Fibroblast of peridontal ligament (primary cell): ENCODE measurements around the gene SLC25A51.

Experiments used
- DNase-seq: peaks from one replicate; pipeline ENCODE4 v3.0.0-alpha.2; 2010; ENCODE audit errors: extremely low read depth

Gene SLC25A51, protein sequence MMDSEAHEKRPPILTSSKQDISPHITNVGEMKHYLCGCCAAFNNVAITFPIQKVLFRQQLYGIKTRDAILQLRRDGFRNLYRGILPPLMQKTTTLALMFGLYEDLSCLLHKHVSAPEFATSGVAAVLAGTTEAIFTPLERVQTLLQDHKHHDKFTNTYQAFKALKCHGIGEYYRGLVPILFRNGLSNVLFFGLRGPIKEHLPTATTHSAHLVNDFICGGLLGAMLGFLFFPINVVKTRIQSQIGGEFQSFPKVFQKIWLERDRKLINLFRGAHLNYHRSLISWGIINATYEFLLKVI

GRCh38 chr9:37903647-37904444, at the start of gene SLC25A51:
Gene SLC25A51 (minus strand): TSS chr9:37904127. CDS start chr9:37888550, 15,577 bp downstream.
- peak; percentile 92 for DNase-seq

DNA sequence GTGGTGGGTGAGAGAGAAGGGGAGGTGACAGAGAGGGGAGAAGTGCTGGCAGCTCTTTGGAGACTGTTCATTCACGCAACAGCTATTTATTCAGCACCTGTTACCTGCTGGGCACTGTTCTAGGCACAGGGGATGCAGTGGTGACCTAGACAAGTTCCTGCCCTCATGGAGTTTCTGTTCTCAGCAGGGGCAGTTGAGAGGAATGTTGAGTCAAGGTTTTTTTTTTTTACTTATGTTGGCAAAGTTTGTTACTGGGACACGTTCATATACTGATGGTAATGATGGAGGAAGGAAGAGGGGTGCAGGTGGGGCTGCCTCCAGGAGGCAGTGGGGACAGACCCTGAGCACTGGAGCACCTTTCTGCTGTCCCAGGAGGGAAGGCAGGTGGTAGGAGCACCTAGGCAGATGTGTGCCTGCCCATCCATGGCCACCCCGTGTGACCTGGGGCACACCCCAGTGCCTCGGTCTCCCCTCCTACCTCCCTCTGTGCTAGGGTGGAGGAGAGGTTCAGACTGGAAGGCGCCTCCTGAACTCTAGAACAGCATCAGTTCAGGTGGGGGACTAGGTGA, 49.4 kb upstream of the SLC25A51 start:
- no peak for DNase-seq

DNA sequence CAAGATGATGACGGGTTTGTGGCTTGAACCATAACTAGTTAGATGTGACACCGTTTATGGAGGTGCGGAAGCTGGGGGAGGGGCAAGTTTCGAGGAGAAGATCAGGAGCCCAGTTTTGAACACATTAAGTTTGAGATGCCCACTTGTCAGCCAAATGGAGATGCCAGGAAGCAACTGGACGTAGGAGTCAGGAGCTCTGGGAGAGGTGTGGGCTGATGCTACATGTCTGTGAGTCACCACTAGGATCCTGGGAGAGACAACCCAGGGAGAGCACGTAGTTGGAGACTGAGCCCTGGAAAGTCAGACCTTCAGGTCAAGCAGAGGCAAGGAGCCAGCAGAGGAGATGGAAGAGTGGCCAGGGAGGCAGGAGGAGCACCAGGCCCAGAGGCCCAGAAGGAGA, 48.8 kb upstream of the SLC25A51 start:
- DNase-seq = peak; percentile 29

DNA sequence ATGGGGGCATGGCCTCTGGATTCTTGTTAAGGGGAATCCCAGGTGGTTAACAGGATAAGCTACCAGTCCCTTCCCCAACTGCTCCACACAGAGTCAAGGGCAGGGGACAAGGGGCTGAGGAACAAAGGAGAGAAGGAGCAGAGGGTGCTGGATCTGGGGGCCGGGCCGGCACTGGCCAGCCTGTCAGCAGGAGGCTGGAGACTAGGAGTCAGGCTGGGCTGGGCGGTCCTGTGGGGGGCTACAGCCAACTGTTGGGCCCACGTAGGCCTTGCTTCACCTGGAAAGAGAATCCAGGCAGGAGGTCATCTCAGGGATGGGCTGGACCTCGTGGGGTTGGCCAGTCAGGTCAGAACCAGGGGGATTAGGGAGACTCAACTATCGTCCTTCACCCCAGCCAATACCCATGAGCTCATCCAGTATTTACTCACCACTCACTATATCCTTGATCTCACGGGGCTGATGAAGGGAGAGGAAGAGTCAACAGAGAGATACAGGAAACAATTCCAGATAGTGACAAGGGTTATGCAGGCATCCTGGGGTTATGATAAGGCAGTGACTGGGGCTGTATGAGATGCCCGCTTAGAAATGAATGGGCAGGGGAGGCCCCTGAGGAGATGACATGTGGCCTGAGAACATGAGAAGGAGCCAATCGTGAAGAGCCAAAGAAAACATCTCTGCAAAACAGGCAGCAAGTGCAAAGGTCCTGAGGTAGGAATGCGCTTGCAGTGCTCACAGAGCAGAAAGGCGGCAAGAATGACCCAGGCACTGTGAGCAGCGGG, 47.9 kb upstream of the SLC25A51 start:
- DNase-seq = no peak

- no peak for DNase-seq
Measured at GRCh38 chr9:37950561-37950960, 46.6 kb upstream of the SLC25A51 start.

DNA sequence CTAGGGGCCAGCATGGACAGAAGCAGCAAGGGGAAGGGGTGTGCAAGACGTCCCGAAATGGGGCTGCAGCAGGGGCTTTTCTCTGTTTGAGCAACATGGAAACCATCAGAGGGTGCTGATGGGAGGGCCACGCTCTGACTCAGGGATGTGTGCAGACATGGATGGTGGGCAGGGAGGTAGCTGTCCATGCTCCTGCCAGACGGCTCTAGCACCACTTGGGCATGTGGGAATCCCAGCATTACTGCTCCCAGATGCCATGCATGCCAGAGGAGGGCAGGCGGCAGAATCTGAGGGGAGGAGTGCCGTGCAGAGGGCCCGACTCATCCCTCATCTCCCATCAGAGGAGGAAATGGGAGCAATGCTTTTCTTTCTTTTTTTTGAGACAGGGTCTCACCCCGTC, 45.6 kb upstream of the SLC25A51 start:
- no peak for DNase-seq

DNA sequence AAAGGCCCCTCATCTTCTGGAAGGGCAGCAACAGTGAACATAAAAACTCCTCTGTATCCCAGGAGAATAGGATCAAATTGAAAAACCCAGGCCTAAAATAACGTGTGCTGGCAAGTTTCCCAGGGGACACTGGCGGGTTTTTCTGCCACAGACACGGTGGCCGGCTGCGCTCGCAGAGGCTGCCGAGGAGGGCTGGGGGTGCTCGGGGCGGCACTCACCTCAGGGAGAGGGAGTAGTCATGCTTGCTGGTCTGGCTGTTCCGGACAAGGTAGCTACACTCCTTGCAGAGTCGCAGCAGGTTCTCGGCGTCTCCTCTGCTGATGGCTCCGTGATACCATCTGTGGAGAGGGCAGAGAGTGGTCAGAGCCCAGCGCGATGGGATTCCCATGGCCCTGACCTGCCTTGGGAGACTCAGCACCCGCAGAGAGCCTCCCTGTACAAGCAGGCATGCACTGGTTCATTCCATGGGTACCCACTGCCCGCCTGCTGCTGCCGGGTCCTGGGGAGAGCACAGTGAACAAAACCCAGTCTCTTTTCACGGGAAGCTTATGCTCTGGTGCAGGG, 44.6 kb upstream of the SLC25A51 start:
- no peak for DNase-seq

DNA sequence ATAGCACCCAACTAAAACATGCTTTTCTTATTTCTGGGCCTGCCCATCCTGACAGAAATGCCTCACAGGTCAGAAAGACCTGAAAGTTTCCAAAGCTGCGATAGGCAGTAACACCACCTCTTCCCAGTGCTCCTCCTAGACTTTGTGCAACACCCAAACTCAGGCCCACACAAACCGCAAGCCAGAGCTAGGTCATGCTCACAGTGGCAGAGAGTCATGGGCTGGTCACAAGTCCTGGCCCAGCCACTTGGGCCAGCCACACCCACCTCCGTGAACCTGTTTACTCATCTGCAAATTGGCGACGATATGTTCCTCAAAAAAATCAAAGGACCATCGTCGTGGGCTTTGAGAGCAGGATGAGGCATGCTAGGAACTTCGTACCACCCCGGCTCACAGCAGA, 44.0 kb upstream of the SLC25A51 start:
- DNase-seq = no peak

- no peak for DNase-seq
Measured at GRCh38 chr9:37947471-37947870, 43.5 kb upstream of the SLC25A51 start.

DNA sequence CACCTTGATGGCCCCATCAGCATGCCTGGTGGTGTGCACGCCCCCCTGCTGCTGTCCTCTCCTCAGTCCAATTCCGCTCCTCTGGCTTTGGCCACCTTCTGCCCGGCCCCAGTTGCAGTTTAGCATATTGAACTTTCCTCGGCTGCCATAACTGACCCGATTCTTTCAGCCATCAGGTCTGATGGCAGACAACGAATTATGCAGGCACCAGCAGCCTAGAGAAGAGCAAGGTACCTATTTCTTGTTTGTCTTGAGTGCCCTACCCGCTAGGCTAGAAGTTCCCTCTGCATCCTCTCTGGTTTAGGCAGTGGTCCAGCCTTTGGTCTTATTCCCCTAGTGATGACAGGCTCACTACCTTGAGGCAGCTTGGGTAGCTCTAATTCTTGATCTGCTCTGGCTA, 43.0 kb upstream of the SLC25A51 start:
- no peak for DNase-seq

DNA sequence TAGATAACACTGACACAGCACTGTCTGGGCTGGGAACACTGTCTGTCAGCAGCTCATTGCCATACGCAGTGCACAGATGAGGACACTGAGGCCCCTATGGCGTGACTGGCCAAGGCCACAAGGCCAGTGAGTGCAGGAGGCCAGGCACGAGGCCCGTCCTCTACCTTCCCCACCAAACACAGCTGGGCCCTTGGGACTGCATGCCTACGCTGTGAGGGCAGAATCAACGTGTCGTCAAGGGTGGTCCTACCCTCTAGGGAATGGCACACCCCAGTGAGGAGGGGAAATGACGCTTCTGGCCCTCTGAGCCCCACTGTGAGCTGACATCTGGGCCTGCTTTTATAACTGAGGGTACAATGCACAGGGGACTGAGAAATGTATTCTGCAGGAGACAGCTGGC, 42.1 kb upstream of the SLC25A51 start:
- DNase-seq = no peak

DNA sequence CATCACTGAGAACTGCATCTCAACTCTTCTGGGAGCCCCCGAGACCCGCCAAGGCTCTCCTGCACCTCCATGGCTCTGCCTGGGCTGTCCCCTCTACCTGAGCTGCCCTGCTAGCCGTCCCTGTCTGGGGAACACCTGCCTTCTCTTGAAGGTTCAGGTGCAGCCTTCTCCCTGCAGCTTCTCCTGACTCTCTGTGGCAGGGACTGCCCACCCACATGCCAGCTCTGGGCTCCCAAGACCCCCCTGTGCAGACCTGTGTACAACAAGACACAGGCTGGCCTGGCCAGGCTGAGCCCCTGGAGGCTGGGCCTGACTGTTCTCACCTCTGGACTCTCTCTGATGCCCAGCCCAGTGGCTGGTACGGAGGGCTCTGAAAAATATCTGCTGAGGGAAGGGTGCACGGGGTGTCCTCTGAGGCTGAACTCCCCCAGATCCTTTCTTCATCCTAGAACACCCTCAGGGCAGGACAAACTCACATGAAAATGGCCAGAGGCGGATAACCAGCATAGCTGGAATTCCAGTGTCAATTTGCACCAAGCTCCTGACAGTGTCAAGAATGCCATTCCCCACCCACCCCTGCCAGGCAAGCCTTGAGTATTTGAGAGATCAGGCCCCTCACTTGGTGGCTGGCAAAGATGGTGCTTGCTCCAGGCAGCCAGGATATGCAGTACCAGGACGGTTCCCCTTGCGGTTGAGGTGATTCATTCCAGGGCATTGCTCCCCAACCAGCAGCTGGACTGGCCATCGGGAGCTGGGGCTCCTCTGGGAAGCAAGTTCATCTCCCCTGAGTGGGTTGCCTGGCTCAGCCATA, 40.9 kb upstream of the SLC25A51 start:
- DNase-seq = no peak

GRCh38 chr9:37944266-37944650, 40.3 kb upstream of the SLC25A51 start:
- DNase-seq = no peak

DNA sequence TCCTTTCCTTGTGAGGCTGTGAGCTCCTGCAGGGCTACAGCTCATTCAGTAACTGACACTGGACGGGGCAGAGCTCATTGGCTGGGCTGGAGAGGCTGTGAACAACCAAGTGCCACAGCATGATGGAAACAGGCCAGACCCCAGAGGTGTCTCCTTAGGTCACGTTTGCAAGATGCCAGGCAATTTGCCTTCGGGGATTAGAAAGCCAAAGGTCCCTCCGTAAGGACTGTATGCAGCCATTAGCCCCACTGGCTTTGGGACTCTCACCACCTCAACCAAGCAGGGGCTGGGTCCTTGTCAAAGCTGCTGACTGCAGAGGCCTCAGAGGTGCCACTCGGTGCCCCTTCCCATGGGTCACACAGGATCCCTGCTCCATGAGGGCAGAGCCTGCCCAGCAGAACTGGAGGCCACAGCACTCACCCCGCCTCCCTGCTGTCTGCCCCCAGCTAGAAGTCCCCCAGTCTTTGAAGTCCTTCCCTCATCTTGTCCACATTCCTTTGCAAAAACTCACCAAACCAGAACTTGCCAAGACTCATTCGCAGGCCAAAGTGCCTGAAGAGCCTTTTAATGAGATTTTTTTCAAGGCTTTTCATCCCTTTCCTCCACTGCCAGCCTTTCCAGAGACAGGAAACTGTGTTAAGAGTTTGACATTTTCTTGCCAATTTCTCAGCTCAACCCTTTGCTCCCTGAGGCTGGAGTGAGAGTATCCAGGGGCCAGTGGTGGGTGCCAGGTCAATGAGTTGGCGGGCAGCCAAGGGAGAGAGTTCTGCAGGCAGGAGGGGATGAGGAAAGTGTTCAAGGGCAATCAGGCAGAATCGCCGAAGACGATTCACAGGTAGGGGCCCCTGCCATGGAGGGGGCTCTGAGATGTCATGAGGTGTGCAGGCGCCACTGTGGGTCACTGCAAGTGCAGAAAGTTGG, 39.7 kb upstream of the SLC25A51 start:
- DNase-seq = peak; percentile 94

GRCh38 chr9:37942621-37943344, 38.9 kb upstream of the SLC25A51 start:
- DNase-seq = no peak

DNA sequence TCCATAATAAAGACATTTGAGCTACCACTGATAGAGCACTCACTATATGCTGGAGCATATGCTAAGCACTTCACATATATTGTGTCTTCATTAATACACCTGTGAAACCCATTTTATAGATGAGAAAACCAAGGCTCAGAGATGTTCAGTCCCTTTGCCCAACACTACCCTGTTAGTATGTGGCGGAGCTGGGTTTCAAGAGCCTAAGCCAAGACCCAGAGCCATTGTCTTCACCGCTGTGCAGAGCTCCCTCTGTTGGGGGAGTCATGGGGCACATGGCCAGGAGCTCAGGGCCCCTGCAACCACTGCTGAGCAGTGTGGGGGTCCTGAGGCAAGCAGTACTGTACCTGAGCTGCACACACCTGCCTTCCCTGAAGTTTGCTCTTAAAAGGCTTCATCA, 37.3 kb upstream of the SLC25A51 start:
- DNase-seq = no peak

GRCh38 chr9:37939575-37940095, 35.7 kb upstream of the SLC25A51 start:
- no peak for DNase-seq

DNA sequence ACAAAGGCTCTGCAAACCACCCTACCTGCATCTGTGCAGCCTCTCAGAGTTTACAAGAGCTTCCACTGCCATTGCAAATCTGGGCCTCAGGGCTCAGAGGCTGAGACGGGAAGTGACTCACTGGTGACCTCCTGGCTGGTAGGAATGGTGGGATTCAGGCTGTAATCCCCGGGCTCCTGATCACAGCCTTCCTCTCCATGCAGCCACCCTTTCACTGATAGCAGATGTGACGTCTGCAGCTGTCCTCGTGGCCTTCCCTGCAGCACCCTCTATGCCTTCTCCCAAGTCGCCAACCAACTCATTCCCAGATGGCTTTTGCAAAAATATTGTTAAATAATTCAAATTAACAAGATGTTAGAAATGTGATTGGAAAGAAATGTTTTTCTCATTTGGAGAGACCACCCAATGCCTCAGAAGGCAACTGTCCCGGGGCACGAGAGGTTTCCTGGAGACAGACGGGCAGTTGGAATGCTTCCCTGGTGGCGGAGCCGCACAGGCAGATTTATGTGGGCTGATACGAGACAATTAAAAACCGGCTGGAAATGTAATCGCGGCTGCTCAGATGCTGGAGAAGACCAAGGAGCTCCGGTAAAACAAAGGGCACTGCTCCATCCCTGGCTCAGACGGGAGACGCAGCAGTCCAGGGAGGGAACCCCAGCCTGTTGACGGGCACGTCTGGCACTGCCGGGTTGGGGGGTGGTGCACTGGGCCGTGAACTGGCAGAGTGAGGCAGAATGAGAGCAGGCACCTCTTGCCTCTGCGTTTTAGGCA, 34.4 kb upstream of the SLC25A51 start:
- peak; percentile 54 for DNase-seq
